ENCODE measurements around the gene PLPPR3. TPM values are rescaled to one million over a fixed set of nuclear protein-coding genes. Genes with fewer than 3 reads are reported as not detected.
"Not testable (repeated sequence)": the region's sequence is repeated elsewhere in the genome, so short reads cannot be mapped to it uniquely, and the experiment has no call there.

PLPPR3 gene
- total and polyA plus RNA-seq, 10 of the 15 experiments (the other 5 are each of a cell fraction or from before 2014, with no cell fraction given): 0.07 TPM; not detected in 9

DNA sequence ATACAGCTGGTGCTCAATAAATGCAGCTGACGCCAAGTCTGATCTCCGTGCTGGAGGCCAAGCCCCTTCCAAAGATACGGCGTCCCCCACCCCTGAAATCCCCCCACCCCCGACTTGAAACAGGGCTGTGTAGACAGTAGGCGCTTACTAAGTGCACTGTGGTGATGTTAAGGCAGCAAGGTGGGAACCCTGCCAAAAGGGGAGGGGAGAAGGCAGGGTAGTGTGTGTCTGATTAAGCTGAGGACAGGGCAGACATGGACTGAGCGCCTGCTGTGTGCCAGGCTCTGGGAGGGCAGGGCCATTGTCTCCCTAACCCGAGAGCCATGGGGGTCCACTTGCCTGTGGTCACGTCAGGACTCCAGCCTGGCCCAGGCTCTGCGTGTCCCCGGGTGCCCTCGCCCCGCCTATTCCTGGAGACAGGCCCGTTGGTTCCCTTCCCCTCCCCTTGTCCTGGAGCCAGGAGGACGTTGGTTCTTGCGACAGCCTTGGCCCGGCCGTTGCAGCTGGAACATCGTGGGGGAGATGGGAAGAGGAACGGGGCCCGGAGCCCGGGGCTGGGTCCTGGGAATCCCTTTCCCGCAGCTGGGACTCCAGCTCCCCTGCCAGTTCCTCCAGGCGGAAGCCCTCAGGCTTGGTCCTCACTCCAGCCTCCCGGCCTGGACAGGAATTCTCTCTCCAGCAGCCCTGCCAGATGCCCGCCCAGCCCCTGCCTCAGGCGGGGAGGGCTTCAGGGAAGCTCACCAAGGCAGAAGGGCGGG, 28.6 kb upstream of the PLPPR3 start:
- 18% methylated on average over 27 of the region's 28 CpGs for WGBS (ENCODE audit: insufficient coverage, insufficient replicate concordance, low lambda C conversion rate, missing lambda C conversion rate)
- Histone ChIP-seq H3K27me3 (replicated peaks in 1 of 2; ENCODE audit: control insufficient read depth in 2 of 2, insufficient read depth in 2 of 2, low read length in 1 of 2) (no peaks in the 10 kb centered on the region), H3K27ac (ENCODE audit: control insufficient read depth, insufficient read depth) (no peak overlapping the region), H3K36me3 (ENCODE audit: control insufficient read depth in 2 of 2, insufficient read depth in 2 of 2, low read length in 1 of 2) (no peaks in the 10 kb centered on the region), H2AFZ (ENCODE audit: control insufficient read depth, low read depth, low read length) (no peak overlapping the region), H3K9ac (ENCODE audit: control insufficient read depth, insufficient read depth, low read length) (no peak overlapping the region), H3K4me1 (ENCODE audit: control insufficient read depth, insufficient read depth, low read length) (no peaks in the 10 kb centered on the region), H3K79me2 (ENCODE audit: control insufficient read depth, insufficient read depth, low read length) (no peaks in the 10 kb centered on the region), H4K20me1 (ENCODE audit: control insufficient read depth, insufficient read depth) (no peaks in the 10 kb centered on the region), H3K4me3 (no peak overlapping the region), H3K9me3 (replicated peaks; ENCODE audit: control insufficient read depth, insufficient read depth, low read length) (no peaks in the 10 kb centered on the region; the same call in 2 of the 3 replicates), H3K4me2 (ENCODE audit: control insufficient read depth, insufficient read depth) (no peak overlapping the region)
- ChIA-PET POLR2A (interaction anchor here (1.1 kb wide), 1 partner anchor 43 kb away, joined by 3 read pairs; the partner anchor contains the start of gene RNU6-9), RAD21 (ENCODE audit: unreplicated experiment) (no interaction called here), SMC1A (ENCODE audit: uncharacterized antibody, unreplicated experiment) (no interaction called here), CTCF (interaction anchor here (0.9 kb wide), 1 partner anchor 13 kb away, joined by 4 read pairs; no protein-coding TSS in a partner anchor)
- in situ Hi-C loops (cut with MboI) (no loop called here), intact Hi-C loops (cut with micrococcal nuclease; ENCODE audit: unreplicated experiment) (no loop called here)
- ATAC-seq (no peak), FAIRE-seq (no peak), DNase-seq (ENCODE audit: low read depth, low spot score) (no peak)
- TF ChIP-seq SREBF1 (IDR thresholded peaks at IDR 0.05; ENCODE audit: low read length) (no peak), IKZF1 (conservative IDR thresholded peaks at IDR 0.05) (0 out of 2 replicates have a peak, but pooled peaks have one; percentile 17)
- no TSS peak for BruUV-seq (replicated peaks)

DNA sequence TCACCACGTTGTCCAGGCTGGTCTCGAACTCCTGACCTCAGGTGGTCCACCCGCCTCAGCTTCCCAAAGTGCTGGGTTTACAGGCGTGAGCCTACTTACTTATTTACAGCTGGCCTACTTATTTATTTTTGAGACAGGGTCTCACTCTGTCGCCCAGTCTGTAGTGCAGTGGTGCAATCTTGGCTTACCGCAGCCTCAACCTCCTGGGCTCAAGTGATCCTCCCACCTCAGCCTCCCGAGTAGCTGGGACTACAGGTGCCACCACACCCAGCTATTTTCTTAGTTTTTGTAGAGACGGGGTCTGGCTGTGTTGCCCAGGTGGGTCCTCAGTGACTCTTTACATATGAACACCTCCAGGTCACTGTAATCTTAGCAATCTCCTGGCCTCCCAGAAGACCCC, 27.4 kb upstream of the PLPPR3 start:
- H3K9ac ChIP-seq (ENCODE audit: control insufficient read depth, insufficient read depth, low read length); H3K27me3 ChIP-seq (replicated peaks in 1 of 2; ENCODE audit: control insufficient read depth in 2 of 2, insufficient read depth in 2 of 2, low read length in 1 of 2); ATAC-seq; H3K27ac ChIP-seq (ENCODE audit: control insufficient read depth, insufficient read depth); H3K79me2 ChIP-seq (ENCODE audit: control insufficient read depth, insufficient read depth, low read length); H3K36me3 ChIP-seq (ENCODE audit: control insufficient read depth in 2 of 2, insufficient read depth in 2 of 2, low read length in 1 of 2); BruUV-seq (replicated peaks); H4K20me1 ChIP-seq (ENCODE audit: control insufficient read depth, insufficient read depth); H2AFZ ChIP-seq (ENCODE audit: control insufficient read depth, low read depth, low read length); in situ Hi-C loops (cut with MboI); H3K4me1 ChIP-seq (ENCODE audit: control insufficient read depth, insufficient read depth, low read length); H3K9me3 ChIP-seq (replicated peaks; ENCODE audit: control insufficient read depth, insufficient read depth, low read length); DNase-seq (ENCODE audit: low read depth, low spot score); H3K4me2 ChIP-seq (ENCODE audit: control insufficient read depth, insufficient read depth); intact Hi-C loops (cut with micrococcal nuclease; ENCODE audit: unreplicated experiment); H3K4me3 ChIP-seq; FAIRE-seq; POLR2A ChIA-PET: not testable (repeated sequence)
- ChIA-PET RAD21 (ENCODE audit: unreplicated experiment) (interaction anchor here (0.6 to 1.5 kb wide), 2 partner anchors 14 to 66 kb away, joined by 3 to 5 read pairs; no protein-coding TSS in a partner anchor), CTCF (interaction anchor here (0.8 to 1.0 kb wide), 2 partner anchors 9 to 14 kb away, joined by 3 to 5 read pairs; no protein-coding TSS in a partner anchor), SMC1A (ENCODE audit: uncharacterized antibody, unreplicated experiment) (interaction anchor here (0.8 kb wide), 1 partner anchor 25 kb away, joined by 3 read pairs; no protein-coding TSS in a partner anchor)
- WGBS (ENCODE audit: insufficient coverage, insufficient replicate concordance, low lambda C conversion rate, missing lambda C conversion rate): 34% methylated on average over 8 of the region's 8 CpGs

Data from GM12878 (cell line).